K562 (cell line): ENCODE data around the gene MMEL1. TPM values are rescaled to one million over a fixed set of nuclear protein-coding genes. Genes with fewer than 3 reads are reported as not detected.

Source experiments
- ATAC-seq: fragments of 200-7000 bp; cut with Tn5 transposase; 3 replicates; pipeline ENCODE4 v1.9.1; 2020; ENCODE audit warnings: moderate library complexity
- BruUV-seq: library from RNA; stranded (reverse); fragments of 400-500 nt; replicated peaks from 2 replicates; lab custom pipeline; 2021; lab: Mats Ljungman, UMichigan
- CTCF ChIA-PET: fragments of 300-600 bp; formaldehyde crosslinking; extraction: SDS; loops from one replicate; lab custom pipeline; 2021; ENCODE audit warnings: low intra/inter-chr PET ratio; lab: Yijun Ruan, JAX
- POLR2A ChIA-PET: fragments of 300-600, 350-650 bp; sonication (Branson Sonifier 250); formaldehyde crosslinking; extraction: SDS; loops from one replicate; lab custom pipeline; 2021; ENCODE audit warnings: antibody characterized with exemption, inconsistent platforms; lab: Yijun Ruan, JAX
- DNase-seq, 4 experiments: peaks; one replicate each; pipeline versions ENCODE4 v3.0.0 to v3.0.0-alpha.2; 2011 to 2018; ENCODE audit warnings: low spot score in 3 of 4, mixed read lengths in 3 of 4; ENCODE audit errors: extremely low read depth in 1 of 4
- FAIRE-seq: peaks from 2 replicates; lab custom pipeline; 2011; peaks lifted over from hg19 to GRCh38; lab: Jason Lieb, UNC
- H2AFZ ChIP-seq: 2 replicates; pipeline ENCODE4 v1.6.0; 2011; ENCODE audit warnings: low read depth, low read length, control low read depth, inconsistent platforms
- H3K27ac ChIP-seq: fragments of 200-600 bp; 3 replicates; pipeline ENCODE4 v1.8.0; 2011; ENCODE audit warnings: low read depth, mild to moderate bottlenecking, control low read depth, inconsistent platforms, low read length, moderate library complexity, mixed read lengths; ENCODE audit errors: extremely low read depth
- H3K27me3 ChIP-seq, 2 experiments: fragments of 300-600 bp in 1 of 2; 2 replicates in 1 of 2; 3 replicates in 1 of 2; pipeline versions ENCODE4 v1.6.0 to v1.8.0; 2011; ENCODE audit warnings: inconsistent platforms in 2 of 2, low read length in 2 of 2, mild to moderate bottlenecking in 1 of 2, mixed read lengths in 1 of 2, moderate library complexity in 1 of 2; ENCODE audit not compliant: control insufficient read depth in 2 of 2, insufficient read depth in 2 of 2
- H3K36me3 ChIP-seq: fragments of 300-600 bp; 3 replicates; pipeline ENCODE4 v1.8.0; 2011; ENCODE audit warnings: mild to moderate bottlenecking, low read length, inconsistent platforms; ENCODE audit not compliant: control insufficient read depth, insufficient read depth
- H3K4me1 ChIP-seq, 2 experiments: fragments of 200-600 bp in 1 of 2; replicated peaks in 1 of 2; 2 replicates in 1 of 2; 3 replicates in 1 of 2; pipeline versions ENCODE4 v1.5.1 to v1.8.0; 2011; ENCODE audit warnings: inconsistent platforms in 2 of 2, low read length in 2 of 2, mild to moderate bottlenecking in 1 of 2, mixed read lengths in 1 of 2, moderate library complexity in 1 of 2; ENCODE audit not compliant: control insufficient read depth in 2 of 2, insufficient read depth in 2 of 2
- H3K4me2 ChIP-seq: 2 replicates; pipeline ENCODE4 v1.6.1; 2011; ENCODE audit warnings: low read length, control low read depth, inconsistent platforms, mixed read lengths; ENCODE audit not compliant: insufficient read depth
- H3K4me3 ChIP-seq: fragments of 200-600 bp; sonication (generic), shearing (Covaris generic); 2 replicates; pipeline ENCODE4 v1.5.1; 2016; ENCODE audit warnings: control low read depth, inconsistent platforms
- H3K79me2 ChIP-seq: fragments of 200-600 bp; 3 replicates; pipeline ENCODE4 v1.8.0; 2011; ENCODE audit warnings: low read length, inconsistent platforms; ENCODE audit not compliant: control insufficient read depth, insufficient read depth
- H3K9ac ChIP-seq, 2 experiments: 2 replicates each; pipeline versions ENCODE4 v1.6.0 to v1.6.1; 2011; ENCODE audit warnings: low read depth in 2 of 2, low read length in 2 of 2, control low read depth in 1 of 2, inconsistent platforms in 1 of 2, mild to moderate bottlenecking in 1 of 2, mixed read lengths in 1 of 2; ENCODE audit not compliant: insufficient read depth in 1 of 2
- H3K9me1 ChIP-seq: one replicate; pipeline ENCODE4 v1.6.0; 2011; ENCODE audit warnings: inconsistent platforms, mild to moderate bottlenecking, low read length, moderate library complexity; ENCODE audit not compliant: control insufficient read depth, insufficient read depth
- H3K9me3 ChIP-seq: replicated peaks from 2 replicates; pipeline ENCODE4 v1.5.1; 2011; ENCODE audit warnings: low read depth, low read length, inconsistent platforms; ENCODE audit not compliant: control insufficient read depth, insufficient read depth
- H4K20me1 ChIP-seq: replicated peaks from 2 replicates; pipeline ENCODE4 v1.6.1; 2011; ENCODE audit warnings: low read length, inconsistent platforms, mixed read lengths; ENCODE audit not compliant: control insufficient read depth, insufficient read depth
- SMARCA5 ChIP-seq: fragments of 450-650 bp; IDR thresholded peaks from 2 replicates; pipeline ENCODE4 v1.6.1; 2016
- SPI1 ChIP-seq: IDR thresholded peaks from 2 replicates; pipeline ENCODE4 v1.6.1; 2011; ENCODE audit warnings: low read depth, low read length, control low read depth, borderline replicate concordance
- WGBS: fragments of 100-300 bp; shearing (Covaris generic); methylation state at CpG from one replicate; pipeline ENCODE4 v1.1.6; 2016; ENCODE audit warnings: low coverage, mixed read lengths; ENCODE audit not compliant: insufficient coverage; ENCODE audit errors: missing lambda C conversion rate; 5-methylcytosine and 5-hydroxymethylcytosine counted together
- in situ Hi-C: fragments of 300-500 bp; cut with MboI; formaldehyde crosslinking; loops from 4 replicates; pipeline ENCODE4 v1.15.0; 2018; ENCODE audit warnings: inconsistent platforms, mixed read lengths
- intact Hi-C: fragments of 100-400 bp; cut with micrococcal nuclease; formaldehyde crosslinking; loops from 2 replicates; pipeline ENCODE4 v1.14.2; 2022
- polyA plus RNA-seq, 8 experiments: library from polyadenylated mRNA; depleted of rRNA in 4 of 8; stranded (reverse) in 5 of 8; unstranded in 3 of 8; fragments of >200 nt; fragmentation: Nextera tagmentation in 2 of 8; fragmentation: Illumina TruSeq in 1 of 8; extraction: Ambion mirVana in 2 of 8; extraction: Trizol in 1 of 8; gene quantifications; 2 replicates each; pipeline versions ENCODE4 v1.2.1 to v1.2.3, GENCODE V29; 2011 to 2014; ENCODE audit warnings: inconsistent platforms in 1 of 8, missing spikeins in 1 of 8
- total RNA-seq, 7 experiments: library from RNA; depleted of rRNA in 6 of 7; stranded (reverse); fragments of >200 nt in 6 of 7; fragmentation: Illumina TruSeq in 2 of 7; extraction: Trizol in 2 of 7; gene quantifications; 2 replicates each; pipeline versions ENCODE4 v1.2.1 to v1.2.3, GENCODE V29; 2011 to 2021; ENCODE audit warnings: low replicate concordance in 1 of 7
- TF ChIP-seq, protein P1 (sequence below), 3 experiments: IDR thresholded peaks in 2 of 3; conservative IDR thresholded peaks in 1 of 3; 2 replicates each; pipeline ENCODE4 v1.5.1; 2011 to 2012; ENCODE audit warnings: low read length in 3 of 3, mild to moderate bottlenecking in 3 of 3, control low read depth in 2 of 3, improper control_type of control experiment in 1 of 3, inconsistent platforms in 1 of 3, low read depth in 1 of 3, mixed read lengths in 1 of 3, moderate library complexity in 1 of 3; ENCODE audit not compliant: insufficient read depth in 2 of 3

The MMEL1 gene
- total and polyA plus RNA-seq, 9 of the 15 experiments (the other 6 are each of a cell fraction or from before 2014, with no cell fraction given): not detected

DNA sequence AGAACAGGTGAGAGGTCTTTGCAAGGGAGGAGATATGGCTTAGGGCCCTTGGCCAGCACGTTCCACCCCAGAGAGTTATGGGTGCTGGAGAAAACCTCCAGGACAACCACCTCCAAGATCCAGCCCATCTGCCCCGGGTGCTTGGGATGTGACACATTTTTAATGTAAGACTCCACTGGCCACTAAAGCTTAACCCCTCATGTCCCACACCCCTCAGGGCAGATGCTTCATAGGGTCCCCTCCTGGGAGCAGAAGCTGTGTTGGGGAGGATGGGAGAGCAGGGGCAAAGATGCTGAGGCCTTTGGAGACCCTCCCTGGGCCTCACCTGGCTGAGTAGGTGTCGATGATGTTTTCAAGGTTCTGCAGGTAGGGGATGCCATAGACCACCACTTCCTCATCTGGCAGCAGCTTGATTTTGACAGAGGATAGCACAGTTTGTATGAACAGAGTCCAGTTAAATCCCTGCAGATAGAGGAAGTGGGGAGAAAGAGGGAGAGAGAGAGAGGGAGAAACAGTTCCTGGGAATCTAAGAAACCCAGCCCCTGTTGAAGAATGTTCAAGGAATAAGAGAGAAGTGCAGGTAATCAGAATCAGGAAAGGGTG lies 34.4 kb downstream of the MMEL1 start:
- CTCF ChIA-PET: no interaction called here
- H3K4me3 ChIP-seq: no peak overlapping the region
- DNase-seq: no peak
- no peak for FAIRE-seq
- POLR2A ChIA-PET: interaction anchor here (0.6 kb wide), 1 partner anchor 92 kb away, joined by 3 read pairs; no protein-coding TSS in a partner anchor
- H3K9ac ChIP-seq: no peak overlapping the region; a peak in 1 of 4 replicates
- H3K27me3 ChIP-seq: peaks cover 34 to 69% of the 10 kb centered on the region in 2 experiments; a peak in 4 of 5 replicates
- peaks cover 0 to 50% of the 10 kb centered on the region in 2 experiments; a peak in 2 of 5 replicates for H3K4me1 ChIP-seq
- in situ Hi-C loops (no loop called here), intact Hi-C loops (no loop called here)
- no peak overlapping the region for H3K4me2 ChIP-seq
- H2AFZ ChIP-seq: no peak overlapping the region
- H3K36me3 ChIP-seq: no peaks in the 10 kb centered on the region
- no peaks in the 10 kb centered on the region for H3K9me3 ChIP-seq
- no TSS peak for BruUV-seq
- H3K79me2 ChIP-seq: no peaks in the 10 kb centered on the region
- 0 out of 2 replicates have a peak, but pooled peaks cover 15% of the 10 kb centered on the region for H4K20me1 ChIP-seq
- TF ChIP-seq SPI1 (peak; percentile 69; the same call in 1 of the 2 replicates), SMARCA5 (no peak)
- TF ChIP-seq, protein P1, sequence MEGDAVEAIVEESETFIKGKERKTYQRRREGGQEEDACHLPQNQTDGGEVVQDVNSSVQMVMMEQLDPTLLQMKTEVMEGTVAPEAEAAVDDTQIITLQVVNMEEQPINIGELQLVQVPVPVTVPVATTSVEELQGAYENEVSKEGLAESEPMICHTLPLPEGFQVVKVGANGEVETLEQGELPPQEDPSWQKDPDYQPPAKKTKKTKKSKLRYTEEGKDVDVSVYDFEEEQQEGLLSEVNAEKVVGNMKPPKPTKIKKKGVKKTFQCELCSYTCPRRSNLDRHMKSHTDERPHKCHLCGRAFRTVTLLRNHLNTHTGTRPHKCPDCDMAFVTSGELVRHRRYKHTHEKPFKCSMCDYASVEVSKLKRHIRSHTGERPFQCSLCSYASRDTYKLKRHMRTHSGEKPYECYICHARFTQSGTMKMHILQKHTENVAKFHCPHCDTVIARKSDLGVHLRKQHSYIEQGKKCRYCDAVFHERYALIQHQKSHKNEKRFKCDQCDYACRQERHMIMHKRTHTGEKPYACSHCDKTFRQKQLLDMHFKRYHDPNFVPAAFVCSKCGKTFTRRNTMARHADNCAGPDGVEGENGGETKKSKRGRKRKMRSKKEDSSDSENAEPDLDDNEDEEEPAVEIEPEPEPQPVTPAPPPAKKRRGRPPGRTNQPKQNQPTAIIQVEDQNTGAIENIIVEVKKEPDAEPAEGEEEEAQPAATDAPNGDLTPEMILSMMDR (IDR thresholded peaks at IDR 0.05 in 2 of 3, conservative IDR thresholded peaks at IDR 0.05 in 1 of 3; ENCODE audit: insufficient read depth in 2 of 3, low read depth in 1 of 3, low read length in 3 of 3): peak in 1 of 3 experiments; percentile 35; a peak in 2 of 6 replicates
- H3K9me1 ChIP-seq: no peaks in the 10 kb centered on the region
- ATAC-seq: no peak
- WGBS: 0% methylated on average over 3 of the region's 3 CpGs
- H3K27ac ChIP-seq: no peak overlapping the region
